Right cardiac atrium (tissue), 5 donors: ENCODE data around the gene MEG3. TPM values are rescaled to one million over a fixed set of nuclear protein-coding genes. Genes with fewer than 3 reads are reported as not detected.
A peak's percentile ranks its signal among the peaks of the same experiment; 100 is the strongest.

Experiments
- ATAC-seq, 2 donors: fragments of 200-7000 bp; cut with Tn5 transposase; one replicate each; pipeline versions ENCODE4 v1.8.0 to v1.9.1; 2020; ENCODE audit warnings: moderate library complexity in 2 of 2, mild to moderate bottlenecking in 1 of 2
- DNase-seq, 3 donors: peaks; one replicate each; pipeline ENCODE4 v3.0.0-alpha.2; 2020
- H3K27ac ChIP-seq: one replicate; pipeline ENCODE4 v1.5.1; 2013; ENCODE audit warnings: mild to moderate bottlenecking, low read length, control low read depth, moderate library complexity
- H3K27me3 ChIP-seq: one replicate; pipeline ENCODE4 v1.6.1; 2013; ENCODE audit not compliant: control insufficient read depth, insufficient read depth
- H3K4me1 ChIP-seq: one replicate; pipeline ENCODE4 v1.6.1; 2013; ENCODE audit warnings: low read length; ENCODE audit not compliant: control insufficient read depth, insufficient read depth
- H3K4me3 ChIP-seq: one replicate; pipeline ENCODE4 v1.5.1; 2013; ENCODE audit warnings: low read length, control low read depth
- H3K9me3 ChIP-seq: one replicate; pipeline ENCODE4 v1.6.1; 2013; ENCODE audit warnings: low read length; ENCODE audit not compliant: control insufficient read depth
- WGBS: extraction: QIAGEN DNeasy Blood & Tissue Kit; methylation state at CpG from one replicate; pipeline ENCODE4 v1.1.7; 2013; 5-methylcytosine and 5-hydroxymethylcytosine counted together
- intact Hi-C, 4 donors: fragments of 100-400 bp; cut with DNase I; formaldehyde crosslinking; loops; one replicate each; pipeline versions ENCODE4 v1.11.0 to v1.14.0; 2022 to 2023
- polyA plus RNA-seq: library from polyadenylated mRNA; stranded (reverse); fragments of 200-250 nt; gene quantifications from one replicate; pipeline ENCODE4 v1.2.3, GENCODE V29; 2013
- total RNA-seq, 4 donors: library from RNA; stranded (reverse); fragmentation: NEBNext Ultra II Directional; extraction: Animal tissue kit (Norgen Biotek cat#: 25700); gene quantifications; one replicate each; pipeline ENCODE4 v1.2.1, GENCODE V29; 2021
- donor health status: healthy with polysubstance abuse.
- donor health status: DM: no; HTN: yes; CAD: no.
- donor health status: DM: no; HTN: no; CAD: no.
- donor health status: DM: no; HTN: yes; CAD: no; lungs with severe emphysema.
- donor health status: DM: yes; HTN: yes; CAD: no.

MEG3 gene
- total and polyA plus RNA-seq, 5 donors, result 10.4 to 35.3 (median 25.7) TPM

DNA sequence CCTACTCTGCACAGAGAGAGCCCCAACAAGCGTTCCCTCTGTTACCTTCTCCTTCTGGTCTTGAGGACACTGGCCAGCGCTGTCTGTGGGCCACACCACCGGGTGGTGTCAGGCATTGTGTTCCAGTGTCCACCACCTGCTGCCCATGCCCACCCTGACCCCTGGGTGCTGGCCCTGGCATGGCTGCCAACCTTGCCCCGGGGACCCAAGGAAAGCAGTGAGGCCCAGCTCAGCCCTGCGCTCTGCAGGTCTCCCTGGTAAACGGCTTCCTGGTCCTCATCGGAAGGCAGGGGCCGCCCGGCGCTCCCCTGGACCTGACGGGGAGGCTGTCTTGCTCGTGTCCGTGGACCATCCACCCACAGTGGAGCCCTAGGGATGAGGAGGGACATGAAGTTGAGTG is 21.8 kb upstream of the MEG3 start:
- 83% methylated on average over 13 of the region's 13 CpGs for WGBS
- no peak overlapping the region for H3K4me3 ChIP-seq
- no peaks in the 10 kb centered on the region for H3K27me3 ChIP-seq
- no peaks in the 10 kb centered on the region for H3K4me1 ChIP-seq
- ATAC-seq (no peak), DNase-seq (peak in 1 of 3 donors; percentile 17)
- no peak overlapping the region for H3K27ac ChIP-seq
- no peaks in the 10 kb centered on the region for H3K9me3 ChIP-seq
- intact Hi-C loops, result no loop called here

DNA sequence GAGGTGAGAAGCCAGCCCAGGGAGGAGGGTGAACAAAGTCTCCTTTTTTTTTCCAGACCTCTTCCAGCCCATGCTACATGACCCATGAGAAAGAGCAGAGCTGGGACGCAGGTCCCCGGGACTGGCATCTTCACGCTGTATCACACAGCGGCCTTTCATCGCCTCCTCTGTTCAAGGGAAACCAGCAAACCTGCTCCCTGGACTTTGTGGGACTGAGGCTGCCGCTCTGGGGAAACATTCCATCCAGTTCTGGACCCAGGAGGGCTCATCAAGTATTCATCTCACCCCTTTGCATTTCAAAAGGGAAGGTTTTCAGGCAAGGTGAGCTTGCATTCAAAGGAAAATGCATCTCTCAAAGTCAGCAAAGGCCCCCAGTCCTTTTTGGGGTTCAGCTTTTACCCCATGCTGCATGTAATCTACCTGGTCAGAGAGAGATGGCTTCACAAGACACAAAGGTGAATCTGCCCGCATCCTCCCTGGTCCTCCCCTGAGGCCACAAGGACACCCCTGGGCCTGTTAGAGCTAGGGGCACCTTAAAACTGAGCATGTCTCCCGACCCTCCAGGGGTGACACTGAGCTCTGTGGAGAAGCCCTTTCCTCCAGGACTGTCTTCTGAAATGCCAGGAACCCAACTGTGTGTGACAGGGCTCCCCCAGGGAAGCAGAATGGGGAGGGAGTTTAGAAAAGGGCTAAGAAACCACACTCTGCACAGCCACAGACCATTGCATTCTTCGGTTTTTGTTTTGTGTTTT is 21.2 kb upstream of the MEG3 start:
- DNase-seq, result peak in 1 of 3 donors; percentile 6
- 73% methylated on average over 9 of the region's 9 CpGs for WGBS
- Histone ChIP-seq H3K4me3 (no peak overlapping the region), H3K4me1 (no peaks in the 10 kb centered on the region), H3K27ac (no peak overlapping the region), H3K9me3 (no peaks in the 10 kb centered on the region), H3K27me3 (no peaks in the 10 kb centered on the region)
- ATAC-seq, result no peak
- intact Hi-C loops, result no loop called here

DNA sequence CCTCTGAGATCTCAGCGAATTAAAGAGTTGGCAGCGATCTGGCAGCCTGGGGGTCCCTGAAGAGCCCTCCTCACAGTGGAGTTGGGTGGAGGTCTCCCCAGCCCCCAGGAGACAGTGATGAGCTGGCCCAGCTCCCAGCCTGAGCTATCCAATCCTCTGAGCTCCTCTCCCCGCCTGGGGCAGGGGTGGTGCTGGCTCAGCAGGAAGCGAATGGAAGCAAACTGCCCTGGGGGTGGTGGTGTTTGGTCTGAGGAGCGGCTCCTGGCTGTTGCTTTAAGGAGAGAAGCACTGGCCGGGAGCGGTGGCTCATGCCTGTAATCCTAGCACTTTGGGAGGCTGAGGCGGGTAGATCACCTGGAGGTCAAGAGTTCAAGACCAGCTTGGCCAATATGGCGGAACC is 19.5 kb upstream of the MEG3 start:
- DNase-seq (peak in 1 of 3 donors; percentile 29), ATAC-seq (no peak)
- Histone ChIP-seq H3K4me3 (no peak overlapping the region), H3K9me3 (no peaks in the 10 kb centered on the region), H3K27me3 (no peaks in the 10 kb centered on the region), H3K27ac (no peak overlapping the region), H3K4me1 (no peaks in the 10 kb centered on the region)
- 72% methylated on average over 9 of the region's 9 CpGs for WGBS
- intact Hi-C loops, result no loop called here

DNA sequence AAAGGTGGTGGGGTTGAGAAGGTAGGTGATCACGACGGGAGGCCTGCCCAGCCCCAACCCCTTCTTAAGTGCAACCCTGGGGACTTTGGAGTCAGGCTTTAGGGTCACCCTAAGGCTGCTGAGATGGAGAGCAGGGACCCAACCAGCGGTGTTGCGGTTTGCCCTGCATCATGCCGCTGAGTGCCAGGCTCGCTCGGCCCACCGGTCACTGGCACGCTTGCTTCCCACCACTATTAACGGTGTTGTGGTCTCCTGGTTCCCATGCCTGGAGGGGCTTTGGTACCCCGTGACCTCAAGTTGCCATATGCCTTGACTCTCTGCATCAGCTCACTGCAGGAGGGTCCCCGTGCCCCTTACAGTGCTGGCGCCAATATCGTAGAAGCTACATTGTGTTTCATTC is 18.4 kb upstream of the MEG3 start:
- no peak overlapping the region for H3K4me3 ChIP-seq
- peak in 1 of 3 donors; percentile 7 for DNase-seq
- ATAC-seq, result no peak
- intact Hi-C loops, result no loop called here
- WGBS, result 76% methylated on average over 14 of the region's 14 CpGs
- no peaks in the 10 kb centered on the region for H3K4me1 ChIP-seq
- no peaks in the 10 kb centered on the region for H3K9me3 ChIP-seq
- H3K27ac ChIP-seq, result no peak overlapping the region
- H3K27me3 ChIP-seq, result no peaks in the 10 kb centered on the region

DNA sequence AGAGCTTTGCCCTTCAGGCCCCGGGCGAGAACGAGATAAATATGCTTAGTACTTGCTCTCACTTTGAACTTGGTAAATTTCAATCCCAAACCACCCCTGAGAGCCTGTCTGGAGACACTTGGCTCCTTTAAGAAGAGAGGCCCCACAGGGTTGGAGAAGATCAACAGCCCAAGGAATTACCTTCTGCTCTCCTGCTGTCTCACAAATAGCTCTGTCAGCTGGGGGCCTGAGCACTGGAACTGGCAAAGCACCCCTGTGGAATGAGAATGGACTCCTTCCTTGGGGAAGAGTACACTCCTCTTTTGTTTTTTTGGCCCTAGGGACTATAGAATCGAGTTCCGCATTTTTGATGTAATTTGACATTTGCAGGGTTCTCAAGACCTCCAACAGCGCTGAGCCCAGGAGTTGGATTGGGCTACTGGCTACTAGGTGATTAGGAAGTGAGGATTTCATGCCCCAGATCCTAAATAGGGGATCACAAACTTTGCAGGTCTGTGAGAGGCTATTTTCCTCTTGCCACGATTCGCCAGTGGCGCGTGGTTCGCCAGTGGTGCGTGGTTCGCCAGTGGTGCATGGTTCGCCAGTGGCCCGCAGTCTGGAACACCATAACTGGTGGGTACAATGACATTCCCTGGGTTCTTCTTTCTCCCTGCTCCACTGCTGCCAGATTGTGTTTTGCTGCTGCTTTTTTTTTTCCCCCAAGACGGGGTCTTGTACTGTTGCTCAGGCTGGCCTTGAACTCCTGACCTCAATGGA is 17.8 kb upstream of the MEG3 start:
- intact Hi-C loops, result no loop called here
- H3K27ac ChIP-seq, result no peak overlapping the region
- H3K27me3 ChIP-seq, result no peaks in the 10 kb centered on the region
- H3K9me3 ChIP-seq, result no peaks in the 10 kb centered on the region
- H3K4me3 ChIP-seq, result no peak overlapping the region
- ATAC-seq (no peak), DNase-seq (peak in 1 of 3 donors; percentile 16)
- no peaks in the 10 kb centered on the region for H3K4me1 ChIP-seq
- WGBS, result 76% methylated on average over 16 of the region's 16 CpGs

DNA sequence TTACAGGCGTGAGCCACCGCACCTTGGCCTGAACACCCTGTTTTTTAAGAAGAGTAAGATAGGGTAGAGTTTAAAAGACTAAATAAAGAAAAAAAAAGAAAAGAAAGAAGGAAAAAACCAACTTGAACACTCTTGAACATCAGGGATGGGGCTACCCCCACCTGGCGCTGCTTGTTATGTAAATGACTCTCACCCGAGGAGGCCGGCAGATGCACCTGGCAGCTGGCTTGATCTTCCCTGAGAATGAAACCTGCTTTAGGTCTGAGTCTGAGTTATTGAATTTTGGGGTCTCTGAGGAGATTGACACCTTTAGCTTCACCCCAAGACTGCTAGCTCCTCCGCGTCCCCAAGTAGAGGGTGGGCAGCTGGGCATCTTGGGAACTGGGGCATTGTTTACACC is 15.5 kb upstream of the MEG3 start:
- H3K9me3 ChIP-seq, result no peaks in the 10 kb centered on the region
- intact Hi-C loops, result no loop called here
- ATAC-seq (no peak), DNase-seq (peak in 1 of 3 donors; percentile 17)
- 74% methylated on average over 7 of the region's 7 CpGs for WGBS
- no peak overlapping the region for H3K27ac ChIP-seq
- no peak overlapping the region for H3K4me3 ChIP-seq
- no peaks in the 10 kb centered on the region for H3K27me3 ChIP-seq
- no peaks in the 10 kb centered on the region for H3K4me1 ChIP-seq

DNA sequence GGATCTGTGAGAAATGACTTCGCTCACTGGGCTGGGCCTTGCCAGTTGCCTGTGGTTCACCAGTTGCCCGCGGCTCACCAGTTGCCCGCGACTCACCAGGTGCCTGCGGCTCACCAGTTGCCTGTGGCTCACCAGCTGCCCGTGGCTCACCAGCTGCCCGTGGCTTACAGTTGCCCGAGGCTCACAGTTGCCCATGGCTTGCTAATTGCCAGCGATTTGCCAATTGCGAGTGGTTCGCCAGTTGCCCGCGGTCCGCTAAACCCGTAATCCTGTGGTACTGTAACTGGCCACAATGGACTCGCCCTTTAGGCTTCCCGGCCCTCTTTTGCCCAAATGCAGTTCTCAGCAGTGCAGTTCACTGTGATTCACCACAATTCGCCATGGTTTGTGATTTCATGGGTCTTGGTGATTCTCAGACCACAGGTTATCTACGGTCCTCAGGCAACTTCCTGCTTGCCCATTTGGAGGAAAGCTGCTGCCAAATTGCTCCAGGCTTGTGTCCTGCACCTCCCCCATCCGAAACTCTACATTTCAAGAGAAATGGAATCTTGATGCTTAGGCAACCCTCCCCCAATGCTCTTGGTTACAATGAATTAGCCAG is 15.0 kb upstream of the MEG3 start:
- 57% methylated on average over 21 of the region's 21 CpGs for WGBS
- H3K4me1 ChIP-seq, result no peaks in the 10 kb centered on the region
- DNase-seq (peak in 1 of 3 donors; percentile 16), ATAC-seq (no peak)
- intact Hi-C loops, result no loop called here
- no peaks in the 10 kb centered on the region for H3K27me3 ChIP-seq
- no peak overlapping the region for H3K27ac ChIP-seq
- no peak overlapping the region for H3K4me3 ChIP-seq
- no peaks in the 10 kb centered on the region for H3K9me3 ChIP-seq

DNA sequence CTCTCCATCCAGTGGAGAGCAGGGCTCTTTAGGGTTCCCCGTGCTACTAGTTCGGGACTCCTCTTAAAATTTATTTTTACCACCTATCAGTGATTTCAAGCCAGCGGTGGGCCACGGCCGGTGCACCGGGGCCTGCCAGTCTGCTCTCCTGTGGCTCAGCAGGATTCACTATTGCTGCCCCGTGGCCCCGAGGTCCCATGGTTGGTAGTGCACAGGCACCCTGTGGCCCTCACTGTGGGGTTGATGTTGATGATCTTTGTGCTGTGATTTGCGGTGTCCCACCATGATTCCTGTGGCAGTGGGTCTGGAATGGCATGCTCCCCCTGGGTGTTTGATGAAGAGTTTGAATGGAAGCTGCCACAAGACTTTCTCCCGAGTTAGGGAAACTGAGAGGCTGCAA is 12.6 kb upstream of the MEG3 start:
- intact Hi-C loops, result no loop called here
- ATAC-seq, result no peak
- Histone ChIP-seq H3K4me1 (no peaks in the 10 kb centered on the region), H3K27ac (no peak overlapping the region), H3K9me3 (no peaks in the 10 kb centered on the region), H3K27me3 (no peaks in the 10 kb centered on the region), H3K4me3 (no peak overlapping the region)
- 94% methylated on average over 10 of the region's 10 CpGs for WGBS
- DNase-seq, result no peak

DNA sequence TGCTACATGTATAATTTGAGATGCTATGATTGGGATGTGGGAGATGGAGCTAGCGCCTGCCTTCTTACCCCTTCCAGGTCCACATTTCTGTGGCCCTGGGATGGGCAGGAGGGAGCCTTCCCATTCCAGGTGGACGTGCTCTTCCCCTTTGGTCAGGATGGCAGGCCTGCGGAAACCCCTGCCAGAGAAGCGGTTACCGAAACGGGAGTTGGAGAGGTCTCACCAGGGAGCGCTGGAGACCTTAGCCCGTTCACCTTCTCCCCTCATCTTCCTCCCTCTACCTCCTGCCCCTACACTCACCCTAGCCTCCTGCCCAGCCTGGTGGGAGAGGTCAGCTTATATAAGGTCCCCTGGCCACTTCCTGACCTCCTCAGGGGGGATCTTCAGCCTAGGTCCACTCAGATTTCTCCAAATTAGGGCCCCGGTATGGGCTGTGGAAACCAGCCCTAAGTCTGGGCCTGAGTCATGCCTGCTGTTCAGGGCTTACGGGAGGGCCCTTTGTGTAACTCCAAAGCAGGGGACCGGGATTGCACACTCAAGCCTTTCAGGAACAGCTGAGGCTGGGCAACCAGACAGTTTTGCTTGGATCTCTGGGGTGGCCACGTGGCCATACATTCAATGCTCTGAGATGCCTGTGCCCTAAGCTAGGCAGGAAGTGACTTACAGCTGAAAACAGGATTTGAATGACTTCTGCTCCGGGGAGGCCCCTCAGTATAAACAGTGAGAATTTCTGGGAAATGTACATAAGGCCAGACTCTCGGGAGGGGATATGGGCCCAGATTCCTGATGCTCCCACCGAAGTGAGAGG is 10.2 kb upstream of the MEG3 start:
- Histone ChIP-seq H3K4me3 (no peak overlapping the region), H3K27me3 (no peaks in the 10 kb centered on the region), H3K9me3 (no peaks in the 10 kb centered on the region), H3K27ac (no peak overlapping the region), H3K4me1 (no peaks in the 10 kb centered on the region)
- WGBS, result 79% methylated on average over 15 of the region's 15 CpGs
- DNase-seq, result peak in 1 of 3 donors; percentile 19
- intact Hi-C loops, result no loop called here
- ATAC-seq, result no peak

DNA sequence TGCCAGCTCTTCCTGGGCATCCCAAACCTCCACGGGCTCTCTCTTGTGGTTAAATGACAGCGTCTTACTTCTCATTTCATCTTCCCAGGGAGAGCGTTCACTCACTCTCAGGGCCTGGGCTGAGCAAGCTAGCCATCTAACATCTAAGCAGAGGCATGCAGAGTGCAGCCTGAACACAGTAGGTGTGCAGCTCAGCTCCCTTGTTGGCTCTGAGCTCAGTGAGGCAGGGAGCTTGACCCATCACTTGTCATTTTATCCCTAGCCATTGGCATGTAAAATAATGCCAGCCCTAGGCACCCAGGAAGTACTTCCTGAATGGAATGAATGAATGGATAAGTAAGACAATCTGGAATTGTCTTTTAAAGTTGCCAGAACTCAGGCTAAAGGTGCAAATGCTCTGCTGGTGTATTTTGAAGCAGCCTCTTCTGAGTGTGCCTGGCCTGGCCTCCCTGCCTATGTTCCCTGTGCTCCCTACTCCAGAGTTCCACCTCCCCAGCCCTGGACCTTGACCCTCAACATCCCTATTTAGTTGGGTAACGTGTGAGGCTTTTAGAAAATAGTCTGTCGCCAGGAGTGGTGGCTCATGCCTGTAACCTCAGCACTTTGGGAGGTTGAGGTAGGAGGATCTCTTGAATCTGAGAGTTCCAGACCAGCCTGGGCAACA is 9.5 kb upstream of the MEG3 start:
- no peak for ATAC-seq
- intact Hi-C loops, result no loop called here
- 83% methylated on average over 5 of the region's 5 CpGs for WGBS
- H3K4me1 ChIP-seq, result no peaks in the 10 kb centered on the region
- no peaks in the 10 kb centered on the region for H3K27me3 ChIP-seq
- H3K9me3 ChIP-seq, result no peaks in the 10 kb centered on the region
- H3K27ac ChIP-seq, result no peak overlapping the region
- H3K4me3 ChIP-seq, result no peak overlapping the region
- DNase-seq, result peak in 1 of 3 donors; percentile 12
